Measurements from ENCODE around the gene CHTF8.

- no peak for TF ChIP-seq POLR2A (IDR thresholded peaks at IDR 0.05; ENCODE audit: low read depth, low read length)
- no peak for TF ChIP-seq POLR2AphosphoS5 (IDR thresholded peaks at IDR 0.05; ENCODE audit: low read depth, low read length)
- no peak for TF ChIP-seq SPI1 (IDR thresholded peaks at IDR 0.05; ENCODE audit: low read depth, low read length)
- no peak for TF ChIP-seq TAF1 (IDR thresholded peaks at IDR 0.05; ENCODE audit: low read depth, low read length)
- no peak for TF ChIP-seq POU2F2 (IDR thresholded peaks at IDR 0.05; ENCODE audit: low read depth, low read length)
These were observed 16.0 kb downstream of the CHTF8 start for GRCh38 chr16:69116256-69116875.
